Lower leg skin (tissue), 3 donors: ENCODE measurements around the gene TRIM68.

ENCODE experiments used
- POLR2A ChIP-seq, 2 donors: fragments of 450-650 bp; IDR thresholded peaks; one replicate each; pipeline ENCODE4 v1.6.1; 2016 to 2017; ENCODE audit warnings: antibody characterized with exemption in 2 of 2, mild to moderate bottlenecking in 1 of 2, moderate library complexity in 1 of 2
- TF ChIP-seq, protein P1 (sequence below), 3 donors: fragments of 450-650 bp; IDR thresholded peaks; one replicate each; pipeline ENCODE4 v1.5.1; 2016; ENCODE audit warnings: antibody characterized with exemption in 3 of 3, mild to moderate bottlenecking in 3 of 3, moderate library complexity in 2 of 3

- TF ChIP-seq, protein P1, sequence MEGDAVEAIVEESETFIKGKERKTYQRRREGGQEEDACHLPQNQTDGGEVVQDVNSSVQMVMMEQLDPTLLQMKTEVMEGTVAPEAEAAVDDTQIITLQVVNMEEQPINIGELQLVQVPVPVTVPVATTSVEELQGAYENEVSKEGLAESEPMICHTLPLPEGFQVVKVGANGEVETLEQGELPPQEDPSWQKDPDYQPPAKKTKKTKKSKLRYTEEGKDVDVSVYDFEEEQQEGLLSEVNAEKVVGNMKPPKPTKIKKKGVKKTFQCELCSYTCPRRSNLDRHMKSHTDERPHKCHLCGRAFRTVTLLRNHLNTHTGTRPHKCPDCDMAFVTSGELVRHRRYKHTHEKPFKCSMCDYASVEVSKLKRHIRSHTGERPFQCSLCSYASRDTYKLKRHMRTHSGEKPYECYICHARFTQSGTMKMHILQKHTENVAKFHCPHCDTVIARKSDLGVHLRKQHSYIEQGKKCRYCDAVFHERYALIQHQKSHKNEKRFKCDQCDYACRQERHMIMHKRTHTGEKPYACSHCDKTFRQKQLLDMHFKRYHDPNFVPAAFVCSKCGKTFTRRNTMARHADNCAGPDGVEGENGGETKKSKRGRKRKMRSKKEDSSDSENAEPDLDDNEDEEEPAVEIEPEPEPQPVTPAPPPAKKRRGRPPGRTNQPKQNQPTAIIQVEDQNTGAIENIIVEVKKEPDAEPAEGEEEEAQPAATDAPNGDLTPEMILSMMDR (IDR thresholded peaks at IDR 0.05) = no peak
- TF ChIP-seq POLR2A (IDR thresholded peaks at IDR 0.05) = no peak
These were observed 56.6 kb downstream of the TRIM68 start for GRCh38 chr11:4551346-4551979.
